Measurements from ENCODE around the gene MYO15B.

DNA sequence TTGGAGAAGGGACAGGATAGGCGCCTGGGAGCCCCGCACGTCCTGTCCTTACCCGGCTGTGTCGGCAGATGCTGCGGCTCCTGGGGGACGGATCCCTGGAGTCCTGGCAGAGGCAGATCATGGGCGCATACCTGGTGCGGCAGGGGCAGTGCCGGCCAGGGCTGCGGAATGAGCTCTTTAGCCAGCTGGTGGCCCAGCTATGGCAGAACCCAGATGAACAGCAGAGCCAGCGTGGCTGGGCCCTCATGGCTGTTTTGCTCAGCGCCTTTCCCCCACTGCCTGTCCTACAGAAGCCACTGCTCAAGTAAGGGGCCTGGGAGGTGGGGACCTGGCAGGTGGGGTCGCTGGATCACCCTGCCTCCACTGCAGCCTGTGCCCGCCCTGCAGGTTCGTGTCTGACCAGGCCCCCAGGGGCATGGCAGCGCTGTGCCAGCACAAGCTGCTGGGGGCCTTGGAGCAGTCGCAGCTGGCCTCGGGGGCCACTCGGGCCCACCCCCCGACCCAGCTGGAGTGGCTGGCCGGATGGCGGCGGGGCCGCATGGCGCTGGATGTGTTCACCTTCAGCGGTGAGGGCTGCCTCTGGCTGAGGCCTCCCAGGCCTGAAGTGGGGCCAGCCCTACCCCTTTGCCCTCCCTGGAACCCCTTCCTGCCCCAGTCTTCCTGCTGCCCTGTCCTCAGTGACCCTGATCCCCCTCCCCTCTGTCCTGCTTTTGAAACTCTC, 25.5 kb downstream of the MYO15B start:
- TF ChIP-seq POLR2A (IDR thresholded peaks at IDR 0.05) (no peak), CTCF (IDR thresholded peaks at IDR 0.05 in 4 of 5, conservative IDR thresholded peaks at IDR 0.05 in 1 of 5) (no peak)
